H54 (cell line): ENCODE data around the gene RNASE8.

Experiments used
- DNase-seq: peaks from one replicate; pipeline ENCODE4 v3.0.0; 2011; ENCODE audit warnings: low spot score, mixed read lengths; ENCODE audit not compliant: insufficient read length
- FAIRE-seq: peaks from 3 replicates; lab custom pipeline; 2011; peaks lifted over from hg19 to GRCh38; lab: Jason Lieb, UNC
- POLR2A ChIP-seq: IDR thresholded peaks from 2 replicates; pipeline ENCODE4 v1.6.1; 2011; ENCODE audit warnings: low read depth, mild to moderate bottlenecking, low read length

RNASE8 gene

DNA sequence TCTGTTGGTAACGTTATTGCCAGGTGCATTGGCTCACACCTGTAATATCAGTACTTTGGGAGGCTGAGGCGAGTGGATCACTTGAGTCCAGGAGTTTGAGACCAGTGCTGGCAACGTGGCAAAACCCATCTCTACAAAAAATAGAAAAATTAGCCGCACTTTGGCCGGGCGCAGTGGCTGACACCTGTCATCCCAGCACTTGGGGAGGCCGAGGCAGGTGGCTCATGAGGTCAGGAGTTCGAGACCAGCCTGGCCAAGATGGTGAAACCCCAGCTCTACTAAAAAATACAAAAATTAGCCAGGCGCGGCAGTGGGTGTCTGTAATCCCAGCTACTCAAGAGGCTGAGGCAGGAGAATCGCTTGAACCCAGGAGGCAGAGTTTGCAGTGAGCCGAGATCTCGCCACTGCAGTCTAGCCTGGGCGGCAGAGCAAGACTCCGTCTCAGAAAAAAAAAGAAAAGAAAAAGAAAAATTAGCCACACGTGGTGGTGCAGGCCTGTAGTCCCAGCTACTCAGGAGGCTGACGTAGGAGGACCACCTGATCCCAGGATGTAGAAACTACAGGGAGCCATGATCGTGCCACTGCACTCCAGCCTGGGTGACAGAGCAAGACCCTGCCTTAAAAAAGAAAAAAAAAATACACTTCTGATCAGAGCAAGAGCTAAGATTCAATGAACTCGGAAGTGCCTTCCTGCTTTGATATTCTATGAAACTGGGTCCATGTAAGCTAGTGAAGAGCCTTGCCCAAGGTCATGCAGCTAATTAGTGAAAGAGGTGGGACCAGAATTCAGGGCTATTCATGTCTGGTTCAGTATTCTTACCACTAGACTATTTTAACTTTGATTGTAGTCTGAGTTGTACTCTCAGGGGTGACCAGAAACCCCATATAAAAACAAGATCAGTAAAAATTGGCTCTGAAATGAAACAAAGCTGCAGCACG, 4.2 kb upstream of the RNASE8 start:
- FAIRE-seq, result no peak
- DNase-seq, result no peak
- no peak for TF ChIP-seq POLR2A

DNA sequence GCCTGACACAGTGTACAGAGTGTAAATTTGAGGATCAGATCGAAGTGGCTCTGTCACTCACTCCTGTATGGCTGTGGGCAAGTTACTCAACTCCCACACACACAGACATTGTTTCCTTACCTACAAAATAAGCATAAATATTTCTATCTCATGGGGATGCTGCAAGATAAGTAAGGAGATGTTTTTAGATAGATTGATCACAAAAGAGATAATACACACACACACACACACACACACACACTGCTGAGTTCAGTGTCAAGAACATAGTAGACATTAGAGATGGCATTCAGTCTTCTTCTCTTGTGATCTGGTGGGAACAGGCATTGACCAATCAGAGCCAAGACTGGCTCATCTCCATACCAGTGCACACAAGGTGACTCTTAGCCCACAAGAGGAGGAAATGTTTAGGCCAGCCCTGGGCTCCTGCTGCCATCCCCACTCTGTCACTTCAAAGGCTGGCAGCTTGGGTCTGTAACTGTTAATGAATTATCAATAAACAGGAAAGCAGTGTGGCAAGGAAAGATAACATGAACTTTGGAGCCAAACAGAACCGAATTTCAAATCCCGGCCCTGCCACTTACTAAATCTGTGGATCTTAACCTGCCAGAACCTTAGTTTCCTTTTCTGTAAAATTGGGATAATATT, 3.4 kb upstream of the RNASE8 start:
- no peak for DNase-seq
- no peak for FAIRE-seq
- no peak for TF ChIP-seq POLR2A

DNA sequence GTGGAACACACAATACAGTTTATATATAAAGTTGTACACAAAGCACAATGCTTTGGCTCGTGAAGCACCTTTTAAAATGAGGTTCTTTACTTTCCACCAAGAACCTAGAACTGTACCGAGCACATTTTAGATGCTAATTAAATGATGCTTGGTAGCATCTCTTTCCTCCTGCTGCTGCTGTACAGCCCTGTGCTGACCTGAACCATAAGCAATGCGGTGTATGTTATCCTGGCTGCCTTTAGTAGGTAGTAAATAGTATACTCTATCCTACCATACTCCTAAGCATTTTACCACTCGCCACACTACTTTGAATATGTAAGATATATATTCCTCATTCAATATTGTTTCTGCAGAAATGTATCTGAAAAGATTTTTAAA, 2.9 kb upstream of the RNASE8 start:
- FAIRE-seq (no peak), DNase-seq (no peak)
- no peak for TF ChIP-seq POLR2A

DNA sequence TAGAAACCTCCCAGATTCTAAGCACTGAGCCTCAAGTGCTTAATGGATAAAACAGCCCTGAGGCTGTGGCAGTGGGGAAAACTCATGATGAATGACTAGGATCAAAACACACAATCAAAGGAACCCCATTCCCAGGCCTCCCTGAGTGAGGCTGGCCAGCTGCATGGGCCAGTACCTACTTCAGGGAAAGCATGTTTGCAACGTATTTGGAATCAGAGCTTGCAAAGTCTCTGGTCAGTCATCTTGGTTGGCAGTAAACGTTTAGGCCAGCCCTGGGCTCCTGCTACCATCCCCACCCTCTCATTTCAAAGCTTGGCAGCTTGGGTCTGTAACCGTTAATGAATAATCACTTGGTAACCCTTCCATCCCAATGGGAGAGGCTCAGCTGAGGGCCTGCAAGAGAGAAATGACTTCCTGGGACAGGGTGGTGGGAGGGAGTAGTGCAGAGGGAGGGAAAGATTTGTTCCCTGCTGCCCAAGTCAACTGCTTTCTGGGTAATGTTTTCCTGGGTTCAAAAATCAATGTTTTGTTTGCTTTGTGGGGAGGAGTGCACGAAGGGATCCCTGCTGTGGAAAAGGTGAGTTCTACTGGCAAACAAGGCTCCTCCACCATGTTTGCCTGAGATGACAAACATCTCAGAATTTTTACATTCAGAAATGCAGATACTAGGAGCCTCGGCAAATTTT, 2.0 kb upstream of the RNASE8 start:
- DNase-seq (no peak), FAIRE-seq (no peak)
- no peak for TF ChIP-seq POLR2A

DNA sequence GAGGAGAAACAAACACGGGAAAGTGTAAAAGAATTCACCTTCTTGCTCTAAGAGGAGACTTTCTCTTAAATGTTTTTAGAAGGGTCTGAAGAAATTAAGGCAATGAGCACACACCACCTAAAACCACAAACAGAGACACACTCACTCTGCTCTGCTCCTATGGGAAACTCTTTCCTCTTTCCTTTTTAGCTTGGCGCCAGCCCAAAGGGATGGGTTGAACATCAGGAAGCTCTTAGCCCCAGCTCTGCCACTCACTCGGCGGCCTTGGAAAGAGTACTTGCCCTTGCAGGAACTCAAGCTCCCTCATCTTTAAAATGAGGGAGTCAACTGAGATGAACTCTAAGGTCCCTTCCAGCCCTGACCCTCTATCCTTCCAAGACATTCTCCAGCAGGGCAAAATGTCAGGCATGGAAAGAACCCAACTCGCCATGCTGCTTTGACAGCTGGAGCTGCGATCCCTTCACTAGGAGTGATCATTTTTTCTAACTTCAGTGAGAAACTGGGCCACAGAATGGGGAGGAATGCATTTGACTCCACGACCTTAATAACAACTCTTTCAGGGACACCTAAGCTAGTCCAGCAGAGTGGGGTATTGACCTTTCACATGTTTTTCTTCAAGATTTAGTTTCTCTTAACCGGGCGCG, 980 bp upstream of the RNASE8 start:
- FAIRE-seq (no peak), DNase-seq (no peak)
- no peak for TF ChIP-seq POLR2A

DNA sequence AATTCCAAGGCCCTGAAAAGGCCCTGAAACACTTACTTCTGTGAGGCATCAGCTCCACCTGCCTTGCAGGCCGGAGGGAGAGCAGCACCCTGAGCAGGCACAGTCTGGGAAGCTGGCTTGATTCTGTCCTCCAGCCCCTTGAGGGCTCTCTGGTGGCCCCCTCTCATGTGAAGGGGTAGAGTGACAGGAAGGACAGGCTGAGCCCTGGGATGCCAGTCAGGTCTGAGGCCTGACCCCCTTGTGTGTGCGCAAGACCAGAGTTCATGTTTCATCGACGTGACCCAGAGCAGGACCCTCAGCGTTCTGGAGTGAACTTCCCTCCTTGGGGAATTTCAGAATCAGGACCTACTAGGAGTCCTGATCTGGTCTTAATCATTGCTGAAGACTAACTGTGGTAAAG, 1.3 kb downstream of the RNASE8 start:
- FAIRE-seq, result no peak

DNA sequence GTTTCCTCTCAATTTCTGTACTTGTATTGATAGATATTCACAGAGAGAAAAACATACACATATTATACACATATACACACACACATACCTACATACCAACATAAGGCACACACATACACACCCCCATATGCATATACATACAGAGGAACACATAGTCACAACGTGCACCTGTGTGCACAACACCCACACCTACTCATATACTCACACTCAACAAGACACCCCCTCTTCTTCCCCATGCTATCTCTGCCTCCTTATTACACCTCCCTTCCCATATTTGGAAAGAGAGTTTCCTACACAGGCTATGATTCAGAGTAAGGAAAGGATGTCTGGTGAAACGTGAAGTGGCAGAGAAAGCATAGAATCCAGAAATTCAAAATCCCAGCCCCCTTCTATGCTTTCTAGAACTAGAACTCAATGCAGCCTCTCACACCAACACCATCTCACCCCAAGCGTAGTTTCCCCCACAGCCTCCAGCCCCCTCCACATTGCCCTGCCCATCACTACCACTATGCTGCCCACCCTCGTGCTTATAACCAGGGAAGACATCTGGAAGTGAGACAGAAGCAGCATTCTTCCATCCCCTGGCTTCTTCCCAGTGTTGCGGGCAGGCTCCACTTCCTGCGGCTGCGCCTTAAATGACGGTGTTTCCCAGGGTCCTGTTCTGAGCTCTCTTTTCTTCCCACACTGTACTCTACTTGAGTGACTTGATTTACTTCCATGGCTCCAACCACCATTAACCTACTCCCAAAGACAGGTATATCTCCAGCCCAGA, 2.4 kb downstream of the RNASE8 start:
- DNase-seq, result no peak
- no peak for FAIRE-seq
- TF ChIP-seq POLR2A, result no peak

More for the DNA sequence above, 1.3 kb downstream of the RNASE8 start:
- no peak for TF ChIP-seq POLR2A
- DNase-seq, result no peak

DNA sequence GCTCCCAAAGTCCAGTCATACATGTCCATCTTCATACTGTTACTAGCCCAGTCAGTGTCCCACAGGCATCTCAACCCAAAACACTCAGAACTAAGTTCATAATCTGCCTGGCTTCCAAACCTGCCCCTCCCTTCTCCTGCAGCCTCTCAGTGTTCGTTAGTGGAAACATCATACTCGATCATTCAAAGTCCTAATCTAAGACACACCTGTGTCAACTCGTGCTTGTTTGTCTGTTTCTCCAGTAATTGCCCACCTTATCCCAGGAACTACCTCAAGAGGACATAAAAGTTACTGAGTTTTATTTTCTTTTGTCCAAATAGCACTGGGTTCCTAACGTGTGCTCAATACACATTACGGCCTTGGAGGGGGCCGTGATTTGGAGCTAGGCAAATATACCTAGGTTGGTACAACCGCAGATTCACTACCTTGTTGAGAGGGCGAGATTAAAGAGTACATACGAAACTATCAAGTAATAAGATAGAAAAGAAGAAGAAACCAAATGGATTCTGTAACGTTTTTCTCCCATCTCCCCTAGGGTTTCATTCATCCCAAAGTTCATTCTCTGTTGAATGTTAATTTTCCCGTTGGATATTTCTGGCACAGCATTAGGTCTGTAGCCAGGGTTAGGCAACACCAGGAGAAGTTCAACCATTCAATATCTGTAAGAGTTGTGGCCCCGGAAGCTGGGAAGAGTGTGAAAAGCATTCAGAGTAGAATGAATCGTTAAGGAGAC, 3.2 kb downstream of the RNASE8 start:
- FAIRE-seq (no peak), DNase-seq (no peak)
- TF ChIP-seq POLR2A, result no peak

DNA sequence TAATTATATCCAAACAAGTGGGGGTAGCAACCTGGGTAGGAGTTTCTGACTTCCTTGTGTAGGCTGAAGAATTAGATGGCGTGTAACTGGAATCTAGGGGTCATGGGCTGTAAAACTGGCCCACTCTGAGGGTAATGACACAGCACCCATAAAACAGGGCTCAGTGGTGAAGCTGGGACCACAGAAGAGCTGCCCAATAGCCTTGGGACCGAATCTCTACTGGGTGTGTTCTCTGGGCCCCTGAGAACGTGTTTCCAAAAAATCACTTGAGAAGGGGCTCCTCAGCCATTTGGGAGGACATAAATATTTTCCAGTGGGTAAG, 3.7 kb downstream of the RNASE8 start:
- FAIRE-seq, result no peak
- TF ChIP-seq POLR2A, result no peak
- no peak for DNase-seq

DNA sequence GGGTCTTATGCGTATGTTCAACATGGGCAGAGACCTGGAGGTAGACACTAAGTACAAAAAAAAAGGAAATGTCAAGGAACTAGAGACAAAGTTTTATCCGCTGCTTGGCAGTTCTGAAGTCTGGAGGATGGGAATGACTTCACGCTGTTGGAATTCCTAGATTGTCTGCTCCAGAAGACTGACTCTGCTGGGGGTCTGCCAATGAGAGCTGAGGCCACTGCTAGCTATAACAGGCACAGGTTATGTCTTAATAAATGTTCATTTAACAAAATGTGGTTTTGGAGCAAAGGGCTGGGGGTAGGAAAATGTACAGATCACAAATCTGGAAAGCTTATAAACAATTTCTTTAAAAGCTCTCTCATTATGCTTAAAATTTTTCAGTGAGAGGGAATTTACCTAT, 5.9 kb downstream of the RNASE8 start:
- DNase-seq, result no peak
- FAIRE-seq, result peak; percentile 86
- no peak for TF ChIP-seq POLR2A

DNA sequence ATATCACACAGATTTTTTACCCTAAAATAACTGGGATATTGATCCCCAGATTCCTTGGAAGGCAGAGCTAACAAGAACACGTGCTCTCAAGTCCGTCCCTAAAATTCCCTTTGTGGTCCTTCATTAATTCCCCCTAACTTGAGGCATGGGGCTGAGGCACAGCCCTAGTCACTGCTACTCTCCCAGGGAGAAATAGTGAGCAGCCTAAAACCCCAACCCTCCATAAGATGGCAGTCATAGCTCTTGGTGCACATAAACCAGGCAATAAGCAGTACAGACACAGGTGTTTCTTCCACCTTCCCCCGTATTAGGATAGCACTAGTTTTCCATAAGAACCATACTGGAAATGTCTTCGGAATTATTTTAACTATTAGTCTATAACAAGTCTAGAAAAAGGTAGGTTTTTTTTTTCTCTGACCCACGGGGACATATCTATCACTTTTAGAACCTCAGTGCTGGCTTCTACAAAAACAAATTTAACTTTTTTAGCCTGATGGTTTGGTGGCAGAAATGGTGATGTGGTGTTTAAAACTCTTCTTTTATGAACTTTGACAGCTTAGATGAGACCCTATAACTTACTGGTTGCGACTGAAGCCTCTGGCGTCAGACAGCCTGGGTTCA, 9.4 kb downstream of the RNASE8 start:
- DNase-seq (no peak), FAIRE-seq (no peak)
- no peak for TF ChIP-seq POLR2A
